Suprapubic skin (tissue), 3 donors: ENCODE results near the gene WBP2NL.
A peak's percentile ranks its signal among the peaks of the same experiment; 100 is the strongest.

Experiments
- CTCF ChIP-seq, 2 donors: fragments of 200-600 bp in 1 of 2; fragments of 450-650 bp in 1 of 2; sonication (generic) in 1 of 2; IDR thresholded peaks; one replicate each; pipeline ENCODE4 v1.5.1; 2016 to 2019; ENCODE audit warnings: antibody characterized with exemption in 2 of 2, mild to moderate bottlenecking in 1 of 2, moderate library complexity in 1 of 2
- POLR2A ChIP-seq, 2 donors: fragments of 450-650 bp; IDR thresholded peaks; one replicate each; pipeline ENCODE4 v1.6.1; 2017; ENCODE audit warnings: antibody characterized with exemption in 2 of 2, mild to moderate bottlenecking in 2 of 2, moderate library complexity in 2 of 2

GRCh38 chr22:41966607-41967240, 31.9 kb upstream of the WBP2NL start:
- peak in 1 of 2 donors; percentile 31 for TF ChIP-seq CTCF (IDR thresholded peaks at IDR 0.05)
- no peak for TF ChIP-seq POLR2A (IDR thresholded peaks at IDR 0.05)
